IMR-90 (cell line): ENCODE measurements around the gene DCHS1. TPM values are rescaled to one million over a fixed set of nuclear protein-coding genes. Genes with fewer than 3 reads are reported as not detected.

Source experiments
- polyA plus RNA-seq, 3 experiments: library from polyadenylated mRNA; depleted of rRNA; stranded (reverse); fragments of >200 nt; gene quantifications; 2 replicates each; pipeline ENCODE4 v1.2.3, GENCODE V29; 2012; ENCODE audit warnings: low replicate concordance in 1 of 3
- total RNA-seq: library from RNA; depleted of rRNA; stranded (reverse); fragments of >200 nt; gene quantifications from 2 replicates; pipeline ENCODE4 v1.2.3, GENCODE V29; 2012; rRNA removed

Gene DCHS1
- total and polyA plus RNA-seq, 2 of the 4 experiments (the other 2 are of a cell fraction), result 1.4 to 3.3 TPM

Other genes with a start within 250 kb of the DCHS1 start
- gene APBB1, start 236.7 kb downstream of the DCHS1 start, total RNA-seq, result 39.4 and 40.3 TPM in 2 replicates
- 44.1 and 45.7 TPM in 2 replicates for gene APBB1, start 236.7 kb downstream of the DCHS1 start, polyA plus RNA-seq (2012; rRNA removed)
- 0.36 and 0.56 TPM in 2 replicates for gene HPX, start 214.8 kb downstream of the DCHS1 start, total RNA-seq
- gene HPX, start 214.8 kb downstream of the DCHS1 start, polyA plus RNA-seq (2012; rRNA removed), result 1.4 and 1.5 TPM in 2 replicates
- gene TRIM3, start 181.9 kb downstream of the DCHS1 start, total RNA-seq, result 13.8 and 14.2 TPM in 2 replicates
- 22.3 and 23.7 TPM in 2 replicates for gene TRIM3, start 181.9 kb downstream of the DCHS1 start, polyA plus RNA-seq (2012; rRNA removed)
- gene ARFIP2, start 174.5 kb downstream of the DCHS1 start, total RNA-seq, result 76.7 and 84.4 TPM in 2 replicates
- gene ARFIP2, start 174.5 kb downstream of the DCHS1 start, polyA plus RNA-seq (2012; rRNA removed), result 91.9 and 93.9 TPM in 2 replicates
- gene TIMM10B, start 174.3 kb downstream of the DCHS1 start, total RNA-seq, result 24.7 and 27.5 TPM in 2 replicates
- 22.8 and 27.1 TPM in 2 replicates for gene TIMM10B, start 174.3 kb downstream of the DCHS1 start, polyA plus RNA-seq (2012; rRNA removed)
- 1.4 and 1.8 TPM in 2 replicates for gene DNHD1, start 158.5 kb downstream of the DCHS1 start, total RNA-seq
- 3.0 and 3.6 TPM in 2 replicates for gene DNHD1, start 158.5 kb downstream of the DCHS1 start, polyA plus RNA-seq (2012; rRNA removed)
- gene RRP8, start 52.2 kb downstream of the DCHS1 start, total RNA-seq, result 11.1 and 11.5 TPM in 2 replicates
- 9.0 and 10.8 TPM in 2 replicates for gene RRP8, start 52.2 kb downstream of the DCHS1 start, polyA plus RNA-seq (2012; rRNA removed)
- gene ILK, start 52.0 kb downstream of the DCHS1 start, total RNA-seq, result 272 and 339 TPM in 2 replicates
- gene ILK, start 52.0 kb downstream of the DCHS1 start, polyA plus RNA-seq (2012; rRNA removed), result 367 and 389 TPM in 2 replicates
- 18.6 and 24.4 TPM in 2 replicates for gene TAF10, start 43.6 kb downstream of the DCHS1 start, total RNA-seq
- 132 and 180 TPM in 2 replicates for gene TAF10, start 43.6 kb downstream of the DCHS1 start, polyA plus RNA-seq (2012; rRNA removed)
- gene TPP1, start 36.4 kb downstream of the DCHS1 start, total RNA-seq, result 16.7 and 33.5 TPM in 2 replicates
- 66.2 and 108 TPM in 2 replicates for gene TPP1, start 36.4 kb downstream of the DCHS1 start, polyA plus RNA-seq (2012; rRNA removed)
- 65.8 and 70.3 TPM in 2 replicates for gene MRPL17, start 27.5 kb upstream of the DCHS1 start, total RNA-seq
- gene MRPL17, start 27.5 kb upstream of the DCHS1 start, polyA plus RNA-seq (2012; rRNA removed), result 85.2 and 97.5 TPM in 2 replicates
- 0.28 and 0.54 TPM in 2 replicates for gene OR2AG2, start 116.2 kb upstream of the DCHS1 start, total RNA-seq
- 0.22 and 0.29 TPM in 2 replicates for gene OR2AG2, start 116.2 kb upstream of the DCHS1 start, polyA plus RNA-seq (2012; rRNA removed)
- gene OR2AG1, start 127.2 kb upstream of the DCHS1 start, total RNA-seq, result not detected in 2 replicates
- not detected in 2 replicates for gene OR2AG1, start 127.2 kb upstream of the DCHS1 start, polyA plus RNA-seq (2012; rRNA removed)
- gene OR6A2, start 143.9 kb upstream of the DCHS1 start, total RNA-seq, result 0.56 and 0.72 TPM in 2 replicates
- gene OR6A2, start 143.9 kb upstream of the DCHS1 start, polyA plus RNA-seq (2012; rRNA removed), result 0.07 TPM in 1 of 2 replicates, not detected in the other
- gene OR10A5, start 189.9 kb upstream of the DCHS1 start, total RNA-seq, result not detected in 2 replicates
- not detected in 2 replicates for gene OR10A5, start 189.9 kb upstream of the DCHS1 start, polyA plus RNA-seq (2012; rRNA removed)
- gene OR10A2, start 207.2 kb upstream of the DCHS1 start, total RNA-seq, result not detected in 2 replicates
- gene OR10A2, start 207.2 kb upstream of the DCHS1 start, polyA plus RNA-seq (2012; rRNA removed), result not detected in 2 replicates
- not detected in 2 replicates for gene OR10A4, start 220.8 kb upstream of the DCHS1 start, total RNA-seq
- not detected in 2 replicates for gene OR10A4, start 220.8 kb upstream of the DCHS1 start, polyA plus RNA-seq (2012; rRNA removed)
- 0.28 and 0.36 TPM in 2 replicates for gene OR2D2, start 236.7 kb upstream of the DCHS1 start, total RNA-seq
- gene OR2D2, start 236.7 kb upstream of the DCHS1 start, polyA plus RNA-seq (2012; rRNA removed), result 0.07 TPM in 1 of 2 replicates, not detected in the other